GM21526 (cell line): ENCODE results near the gene SLC38A10.

Experiments used
- ATAC-seq: cut with Tn5 transposase; IDR thresholded peaks from one replicate; pipeline ENCODE4 v1.9.1; 2021; ENCODE audit warnings: moderate library complexity; ENCODE audit not compliant: unreplicated experiment, low FRiP score

Gene SLC38A10

DNA sequence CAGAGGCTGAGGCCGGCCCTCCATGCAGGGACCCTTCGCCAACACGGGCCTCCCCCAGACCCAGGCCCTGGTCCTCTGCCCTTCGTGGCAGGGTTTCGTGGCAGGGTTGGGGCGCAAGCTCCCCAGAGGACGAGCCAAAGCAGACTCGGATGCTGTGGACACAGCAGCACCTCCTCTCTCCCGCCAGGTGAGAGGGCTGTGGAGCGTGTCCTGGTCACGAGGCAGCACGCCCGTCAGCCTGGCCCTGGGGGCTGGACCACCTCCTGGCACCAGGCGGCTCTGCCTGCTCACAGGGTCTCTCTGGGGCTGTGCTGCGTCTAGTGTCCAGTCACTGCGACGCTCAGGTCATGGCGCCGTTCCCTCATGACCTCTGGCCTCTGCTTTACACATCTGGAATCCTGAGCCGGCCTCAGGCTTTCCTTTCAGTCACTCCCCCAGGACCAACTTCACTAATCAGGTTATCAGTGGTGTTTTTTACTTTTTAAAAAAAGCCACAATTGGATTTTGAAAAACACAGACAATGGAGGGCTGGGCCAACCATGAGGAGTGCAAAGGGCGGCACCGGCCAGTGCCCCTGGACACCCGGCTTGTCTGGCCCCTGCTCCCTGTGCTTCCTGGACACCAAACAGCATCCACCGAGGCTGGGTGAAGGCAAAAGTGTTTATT, 50.6 kb downstream of the SLC38A10 start:
- ATAC-seq: no peak

- ATAC-seq: no peak
Observed at GRCh38 chr17:81243333-81243664, 51.8 kb downstream of the SLC38A10 start.

DNA sequence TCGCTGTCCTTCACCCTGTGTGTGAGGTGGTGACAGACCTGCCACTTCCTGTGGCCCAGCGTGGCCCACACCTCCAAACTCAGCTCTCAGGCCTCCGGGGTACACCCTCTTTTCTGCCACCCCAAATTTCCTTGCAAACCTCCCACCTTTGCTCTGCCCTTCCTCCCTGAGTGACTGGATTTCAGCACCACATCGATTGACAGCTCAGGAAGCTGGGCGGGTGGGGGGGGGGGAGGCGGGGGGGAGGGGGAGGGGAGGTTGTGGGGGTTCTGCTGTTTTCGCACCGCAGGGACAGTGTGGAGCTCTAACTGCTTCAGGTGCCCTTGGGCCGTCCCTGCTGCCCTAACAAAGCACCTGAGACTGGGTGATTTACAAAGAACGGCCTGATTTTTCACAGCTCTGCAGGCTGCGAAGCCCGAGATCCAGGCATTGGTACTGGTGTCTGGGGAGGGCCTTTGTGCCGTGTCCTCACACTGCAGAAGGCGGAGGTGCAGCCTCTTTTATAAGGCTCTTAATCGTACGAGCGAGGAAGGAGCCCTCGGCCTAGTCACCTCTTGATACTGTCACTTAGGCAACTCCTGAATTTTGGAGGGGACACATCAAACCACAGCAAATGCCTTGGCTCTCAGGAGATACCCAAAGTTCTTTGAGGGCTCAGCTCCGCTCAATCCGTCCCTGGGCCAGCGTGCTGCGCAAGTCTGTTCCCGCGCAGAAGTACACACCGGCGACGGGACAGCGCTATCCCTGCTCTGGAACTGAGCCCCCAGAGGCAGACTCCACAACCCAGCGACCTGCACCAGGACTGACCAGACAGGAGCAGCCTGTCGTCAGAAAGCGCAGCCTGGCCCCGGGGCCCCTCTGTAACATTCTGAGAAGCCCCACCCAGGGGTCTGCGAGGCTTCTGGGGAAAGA, 52.4 kb downstream of the SLC38A10 start:
- no peak for ATAC-seq

DNA sequence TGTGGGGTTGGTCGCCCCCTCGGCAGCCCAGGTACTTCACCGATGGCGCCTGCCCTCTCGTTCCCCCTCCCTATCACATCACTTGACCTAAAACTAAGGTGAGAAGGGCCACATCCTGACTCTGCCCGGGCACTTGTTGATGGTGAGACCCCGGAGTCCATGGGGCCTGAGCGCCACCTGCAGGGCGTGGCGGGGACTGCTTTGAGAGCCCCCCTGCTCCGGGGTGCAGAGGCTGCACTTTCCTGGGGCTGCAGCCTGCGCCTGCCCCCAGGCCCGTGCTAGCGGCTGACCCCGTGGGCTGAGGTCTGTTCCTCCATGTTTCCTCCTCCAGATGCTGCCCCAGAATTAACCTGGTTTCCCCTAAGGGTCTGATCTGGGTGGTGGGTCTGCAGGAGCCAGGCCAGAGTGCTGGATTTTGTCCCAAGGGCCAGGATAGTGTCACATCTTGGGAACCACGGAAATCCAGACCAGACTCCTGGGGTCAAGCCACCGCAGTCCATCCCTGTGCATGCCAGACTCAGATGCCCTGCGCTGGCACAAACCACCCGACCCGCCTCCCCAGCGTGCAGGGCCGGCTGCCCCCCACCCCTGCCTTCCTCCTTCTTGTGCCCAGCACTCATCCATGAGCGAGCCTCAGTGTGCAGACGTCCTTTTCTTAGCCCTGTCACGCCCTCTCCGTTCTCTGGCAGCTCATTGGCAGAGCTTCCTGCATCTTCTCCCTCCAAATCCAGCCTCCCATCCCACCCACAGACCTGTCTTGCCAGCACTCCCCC, 53.3 kb downstream of the SLC38A10 start:
- no peak for ATAC-seq

GRCh38 chr17:81241203-81241602, 53.9 kb downstream of the SLC38A10 start:
- ATAC-seq: no peak

DNA sequence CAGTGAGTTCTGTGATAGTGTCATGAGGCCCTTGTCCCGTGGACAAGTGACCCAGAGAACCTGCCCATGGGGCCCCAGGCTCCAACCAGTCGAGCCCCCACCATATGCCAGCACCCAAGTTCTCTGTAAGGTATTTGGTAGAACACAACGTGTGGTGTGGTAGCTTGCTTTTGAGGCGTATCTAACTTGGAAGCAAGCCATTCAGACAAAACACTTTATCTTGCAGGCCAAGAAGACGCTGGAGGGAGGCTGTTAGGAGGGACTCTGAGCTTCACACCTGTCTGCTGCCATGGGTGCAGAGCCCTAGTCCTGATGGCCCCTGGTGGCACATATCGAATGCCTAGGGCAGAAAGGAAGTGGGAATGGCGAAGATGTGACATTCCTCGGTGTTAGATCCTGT, 54.3 kb downstream of the SLC38A10 start:
- ATAC-seq: no peak

- no peak for ATAC-seq
Observed at GRCh38 chr17:81239714-81240555, 55.2 kb downstream of the SLC38A10 start.

- peak; percentile 85 for ATAC-seq
Observed at GRCh38 chr17:81238815-81239713, 56.0 kb downstream of the SLC38A10 start, which contains the start of the genes NDUFAF8 and TEPSIN. NDUFAF8 (plus strand) TSS chr17:81239318; CDS start chr17:81239364, 46 bp downstream. TEPSIN (minus strand) TSS chr17:81239055; CDS start chr17:81239033, 22 bp downstream.

GRCh38 chr17:81238490-81238814, 56.7 kb downstream of the SLC38A10 start:
- no peak for ATAC-seq

- ATAC-seq: no peak
Observed at GRCh38 chr17:81237591-81238489, 57.3 kb downstream of the SLC38A10 start.

DNA sequence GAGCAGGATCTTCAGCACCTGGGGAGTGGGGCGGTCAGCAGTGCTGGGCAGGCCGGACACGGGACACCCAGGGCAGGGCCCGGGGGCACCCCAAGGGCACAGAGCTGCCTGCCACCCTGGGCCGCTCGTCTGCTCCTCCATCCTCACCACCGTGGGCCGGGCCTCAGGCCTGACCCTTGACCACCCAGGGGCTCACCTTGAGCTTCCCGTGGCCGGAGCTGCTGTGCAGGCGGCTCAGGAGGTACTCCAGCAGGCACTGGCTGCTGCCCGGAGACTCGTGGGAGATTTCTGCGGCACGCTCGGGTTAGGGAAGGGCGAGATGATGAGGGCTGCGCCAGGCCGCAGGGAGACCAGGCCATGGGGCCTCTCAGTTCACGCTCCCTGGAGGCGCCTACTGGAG, 58.3 kb downstream of the SLC38A10 start:
- no peak for ATAC-seq

- ATAC-seq: no peak
Observed at GRCh38 chr17:81235822-81236740, 59.0 kb downstream of the SLC38A10 start.

DNA sequence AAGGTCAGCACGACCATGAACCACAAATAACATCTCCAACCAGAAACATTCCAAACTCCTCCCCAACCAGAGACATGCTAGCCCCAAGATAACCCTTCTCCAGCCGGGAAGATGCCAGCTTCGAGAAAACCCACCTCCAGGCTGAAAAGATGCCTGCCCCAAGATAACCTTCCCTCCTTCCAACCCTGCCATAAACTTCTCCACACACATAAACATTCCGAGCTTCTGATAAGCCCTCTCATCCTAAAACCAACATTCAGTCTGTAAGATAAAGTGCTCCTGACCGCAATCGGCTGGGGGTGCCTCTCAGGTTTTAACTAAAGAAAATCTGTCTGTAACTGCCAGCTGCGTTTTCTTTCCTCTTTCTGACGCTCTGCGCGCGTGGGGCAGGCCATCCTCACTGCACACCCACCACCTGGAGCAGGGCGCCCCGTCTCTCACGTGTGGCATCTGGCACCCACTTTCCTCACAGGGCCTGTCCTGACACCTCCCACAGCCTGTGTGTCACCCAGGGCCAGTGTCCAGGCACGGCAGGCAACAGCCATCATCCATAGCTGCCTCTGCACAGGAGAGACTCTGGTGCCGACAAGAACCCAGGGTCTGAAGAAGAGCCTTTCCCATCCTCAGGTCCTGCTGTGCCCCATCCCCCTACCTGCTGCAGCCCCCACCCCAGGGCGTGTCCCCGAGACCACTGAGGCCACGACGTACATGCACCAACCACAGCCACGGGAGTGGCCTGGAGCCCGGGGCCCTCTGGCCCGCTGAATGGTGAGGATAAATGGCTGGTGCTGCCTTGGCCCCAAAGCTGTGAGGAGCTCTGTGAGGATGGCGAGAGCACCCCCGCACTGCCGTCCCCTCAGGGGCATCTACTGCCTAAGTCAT, 59.9 kb downstream of the SLC38A10 start:
- no peak for ATAC-seq

DNA sequence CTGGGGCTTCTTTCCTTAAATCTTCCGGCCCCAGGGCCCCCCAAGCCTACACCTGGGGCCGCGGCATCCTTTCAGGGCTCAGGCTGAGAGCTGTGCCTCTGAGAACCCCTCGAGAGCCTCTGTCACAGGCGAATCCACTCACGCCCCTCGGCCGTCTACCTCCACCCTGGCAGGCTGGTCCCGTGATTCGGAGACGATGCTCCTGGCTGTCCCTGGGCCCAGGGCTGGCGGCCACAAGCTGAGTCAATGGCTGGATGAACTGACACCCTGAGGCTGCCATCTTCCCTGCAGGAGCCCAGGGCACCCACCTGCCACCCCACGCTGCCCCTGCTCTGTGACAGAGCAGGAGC, 60.6 kb downstream of the SLC38A10 start:
- ATAC-seq: no peak

- ATAC-seq: no peak
Observed at GRCh38 chr17:81233811-81234505, 61.1 kb downstream of the SLC38A10 start.

- no peak for ATAC-seq
Observed at GRCh38 chr17:81233316-81233715, 61.8 kb downstream of the SLC38A10 start.
